CD4-positive, alpha-beta memory T cell (primary cell): ENCODE data around the gene MYH15. TPM values are rescaled to one million over a fixed set of nuclear protein-coding genes. Genes with fewer than 3 reads are reported as not detected.

Experiments used
- CTCF ChIA-PET: fragments of 350-600 bp; sonication (Branson Sonifier 250); formaldehyde crosslinking; loops from one replicate; lab custom pipeline; 2021; ENCODE audit warnings: inconsistent platforms; ENCODE audit not compliant: partially characterized antibody; lab: Charles Lee
- POLR2A ChIA-PET: fragments of 350-600 bp; sonication (Branson Sonifier 250); formaldehyde crosslinking; loops from one replicate; lab custom pipeline; 2021; ENCODE audit not compliant: partially characterized antibody; lab: Charles Lee
- DNase-seq, 5 donors: peaks; one replicate each; pipeline versions ENCODE4 v3.0.0 to v3.0.0-alpha.2; 2020 to 2022; ENCODE audit warnings: mixed read lengths in 1 of 5
- H3K27ac ChIP-seq: one replicate; pipeline ENCODE4 v1.7.0; 2013; ENCODE audit warnings: low read depth, low read length
- H3K27me3 ChIP-seq: 2 replicates; pipeline ENCODE4 v1.7.0; 2013; ENCODE audit warnings: mild to moderate bottlenecking, low read length, moderate library complexity; ENCODE audit not compliant: insufficient read depth
- H3K36me3 ChIP-seq: 2 replicates; pipeline ENCODE4 v1.7.0; 2013; ENCODE audit warnings: mild to moderate bottlenecking, low read length, moderate library complexity; ENCODE audit not compliant: insufficient read depth
- H3K4me1 ChIP-seq: 2 replicates; pipeline ENCODE4 v1.7.0; 2013; ENCODE audit warnings: mild to moderate bottlenecking, low read length, moderate library complexity; ENCODE audit not compliant: insufficient read depth
- H3K4me3 ChIP-seq, 2 donors: one replicate each; pipeline ENCODE4 v1.7.0; 2013; ENCODE audit warnings: low read length in 2 of 2, mild to moderate bottlenecking in 1 of 2
- H3K9me3 ChIP-seq, 2 donors: one replicate each; pipeline ENCODE4 v1.7.0; 2013; ENCODE audit warnings: low read length in 2 of 2, control low read depth in 1 of 2; ENCODE audit not compliant: control insufficient read depth in 1 of 2
- H3K27ac Mint-ChIP-seq, 7 donors: one replicate each; pipeline ENCODE4 v1.8.0; 2020 to 2021; ENCODE audit warnings: mixed read lengths in 7 of 7, mild to moderate bottlenecking in 6 of 7, inconsistent platforms in 3 of 7, moderate library complexity in 3 of 7
- H3K27me3 Mint-ChIP-seq, 2 donors: one replicate each; pipeline ENCODE4 v1.8.0; 2020 to 2021; ENCODE audit warnings: mixed read lengths in 2 of 2
- H3K36me3 Mint-ChIP-seq, 2 donors: one replicate each; pipeline ENCODE4 v1.8.0; 2020 to 2021; ENCODE audit warnings: mixed read lengths in 2 of 2, inconsistent platforms in 1 of 2, mild to moderate bottlenecking in 1 of 2
- H3K4me1 Mint-ChIP-seq, 4 donors: one replicate each; pipeline ENCODE4 v1.8.0; 2020 to 2021; ENCODE audit warnings: mixed read lengths in 4 of 4, mild to moderate bottlenecking in 1 of 4
- H3K4me3 Mint-ChIP-seq, 8 donors: one replicate each; pipeline ENCODE4 v1.8.0; 2020 to 2021; ENCODE audit warnings: mixed read lengths in 8 of 8, mild to moderate bottlenecking in 7 of 8, moderate library complexity in 6 of 8, inconsistent platforms in 3 of 8
- H3K9me3 Mint-ChIP-seq, 8 donors: one replicate each; pipeline ENCODE4 v1.8.0; 2020 to 2021; ENCODE audit warnings: mixed read lengths in 8 of 8, mild to moderate bottlenecking in 5 of 8, inconsistent platforms in 3 of 8, moderate library complexity in 1 of 8
- intact Hi-C: fragments of 100-400 bp; cut with micrococcal nuclease; formaldehyde crosslinking; loops from one replicate; pipeline ENCODE4 v1.15.1; 2023
- polyA plus RNA-seq, 2 donors: library from polyadenylated mRNA; unstranded; fragments of 300-500 nt; fragmentation: Illumina TruSeq; gene quantifications; one replicate each; pipeline ENCODE4 v1.2.3, GENCODE V29; 2021
- total RNA-seq, 2 experiments: library from RNA; stranded (reverse); gene quantifications; one replicate each; pipeline ENCODE4 v1.2.3, GENCODE V29; 2021

The MYH15 gene
- total and polyA plus RNA-seq, 4 experiments from 2014 or later = 0.06 TPM; not detected in 3

- H3K9me3 ChIP-seq = no peaks in the 10 kb centered on the region
- peaks cover 0 to 6% of the 10 kb centered on the region in 2 donors for H3K36me3 Mint-ChIP-seq
- POLR2A ChIA-PET = no interaction called here
- no peak for DNase-seq
- peaks cover 0 to 11% (median 3%) of the 10 kb centered on the region in 8 donors for H3K9me3 Mint-ChIP-seq
- H3K4me3 Mint-ChIP-seq = no peak overlapping the region
- H3K27ac ChIP-seq = no peak overlapping the region
- peaks cover 0 to 5% (median 2%) of the 10 kb centered on the region in 4 donors for H3K4me1 Mint-ChIP-seq
- no peaks in the 10 kb centered on the region for H3K36me3 ChIP-seq
- no peaks in the 10 kb centered on the region for H3K27me3 ChIP-seq
- intact Hi-C loops = no loop called here
- H3K27me3 Mint-ChIP-seq = no peaks in the 10 kb centered on the region
- H3K27ac Mint-ChIP-seq = no peak overlapping the region
- H3K4me3 ChIP-seq = no peak overlapping the region
- CTCF ChIA-PET = interaction anchor here (1.5 kb wide), 1 partner anchor 8 kb away, joined by 3 read pairs; no protein-coding TSS in a partner anchor
- H3K4me1 ChIP-seq = no peaks in the 10 kb centered on the region
Observed at GRCh38 chr3:108346301-108347227, 163.8 kb downstream of the MYH15 start.

- peaks cover 0 to 5% (median 2%) of the 10 kb centered on the region in 4 donors for H3K4me1 Mint-ChIP-seq
- H3K9me3 Mint-ChIP-seq = peaks cover 0 to 11% (median 3%) of the 10 kb centered on the region in 8 donors
- H3K27ac ChIP-seq = no peak overlapping the region
- H3K27me3 Mint-ChIP-seq = no peaks in the 10 kb centered on the region
- H3K9me3 ChIP-seq = no peaks in the 10 kb centered on the region
- ChIA-PET CTCF (interaction anchor here (1.4 to 1.5 kb wide), 2 partner anchors 9 to 418 kb away, joined by 3 read pairs; no protein-coding TSS in a partner anchor), POLR2A (no interaction called here)
- intact Hi-C loops = no loop called here
- no peaks in the 10 kb centered on the region for H3K36me3 ChIP-seq
- no peak overlapping the region for H3K4me3 Mint-ChIP-seq
- DNase-seq = no peak
- no peak overlapping the region for H3K4me3 ChIP-seq
- H3K36me3 Mint-ChIP-seq = peaks cover 0 to 6% of the 10 kb centered on the region in 2 donors
- no peaks in the 10 kb centered on the region for H3K4me1 ChIP-seq
- H3K27ac Mint-ChIP-seq = no peak overlapping the region
- H3K27me3 ChIP-seq = no peaks in the 10 kb centered on the region
Observed at GRCh38 chr3:108345492-108346205, 164.7 kb downstream of the MYH15 start.

GRCh38 chr3:108343491-108343890 is 166.9 kb downstream of the MYH15 start:
- Mint-ChIP-seq H3K27ac (no peak overlapping the region), H3K27me3 (no peaks in the 10 kb centered on the region), H3K9me3 (peaks cover 0 to 11% (median 0%) of the 10 kb centered on the region in 8 donors), H3K4me1 (peaks cover 0 to 5% (median 2%) of the 10 kb centered on the region in 4 donors), H3K4me3 (no peak overlapping the region), H3K36me3 (peaks cover 0 to 6% of the 10 kb centered on the region in 2 donors)
- POLR2A ChIA-PET = no interaction called here
- Histone ChIP-seq H3K27me3 (no peaks in the 10 kb centered on the region), H3K4me3 (no peak overlapping the region), H3K36me3 (no peaks in the 10 kb centered on the region), H3K27ac (no peak overlapping the region), H3K9me3 (no peaks in the 10 kb centered on the region), H3K4me1 (no peaks in the 10 kb centered on the region)
- CTCF ChIA-PET = no interaction called here
- DNase-seq = no peak
- intact Hi-C loops = no loop called here

- no peak for DNase-seq
- no peak overlapping the region for H3K27ac ChIP-seq
- H3K36me3 ChIP-seq = no peaks in the 10 kb centered on the region
- peak overlapping the region in 1 of 7 donors; percentile 12 for H3K27ac Mint-ChIP-seq
- peaks cover 0 to 5% (median 2%) of the 10 kb centered on the region in 4 donors for H3K4me1 Mint-ChIP-seq
- no peaks in the 10 kb centered on the region for H3K27me3 ChIP-seq
- peaks cover 0 to 5% (median 0%) of the 10 kb centered on the region in 8 donors for H3K9me3 Mint-ChIP-seq
- no peaks in the 10 kb centered on the region for H3K4me1 ChIP-seq
- CTCF ChIA-PET = no interaction called here
- H3K4me3 Mint-ChIP-seq = no peak overlapping the region
- H3K9me3 ChIP-seq = no peaks in the 10 kb centered on the region
- H3K36me3 Mint-ChIP-seq = peaks cover 0 to 2% of the 10 kb centered on the region in 2 donors
- POLR2A ChIA-PET = no interaction called here
- intact Hi-C loops = no loop called here
- no peaks in the 10 kb centered on the region for H3K27me3 Mint-ChIP-seq
- H3K4me3 ChIP-seq = no peak overlapping the region
Observed at GRCh38 chr3:108342837-108343486, 167.4 kb downstream of the MYH15 start.

GRCh38 chr3:108341911-108342310 is 168.5 kb downstream of the MYH15 start:
- no peak for DNase-seq
- intact Hi-C loops = no loop called here
- Mint-ChIP-seq H3K36me3 (no peaks in the 10 kb centered on the region), H3K4me1 (peaks cover 0 to 5% (median 2%) of the 10 kb centered on the region in 4 donors), H3K4me3 (no peak overlapping the region), H3K9me3 (no peaks in the 10 kb centered on the region), H3K27ac (no peak overlapping the region), H3K27me3 (no peaks in the 10 kb centered on the region)
- Histone ChIP-seq H3K9me3 (no peaks in the 10 kb centered on the region), H3K4me3 (no peak overlapping the region), H3K27ac (no peak overlapping the region), H3K4me1 (no peaks in the 10 kb centered on the region), H3K36me3 (no peaks in the 10 kb centered on the region), H3K27me3 (no peaks in the 10 kb centered on the region)
- CTCF ChIA-PET = interaction anchor here (1.0 kb wide), 1 partner anchor 10 kb away, joined by 3 read pairs; no protein-coding TSS in a partner anchor
- POLR2A ChIA-PET = no interaction called here

GRCh38 chr3:108338901-108339545 is 171.4 kb downstream of the MYH15 start:
- intact Hi-C loops = no loop called here
- Mint-ChIP-seq H3K9me3 (no peaks in the 10 kb centered on the region), H3K4me3 (no peak overlapping the region), H3K27me3 (no peaks in the 10 kb centered on the region), H3K27ac (no peak overlapping the region), H3K36me3 (no peaks in the 10 kb centered on the region), H3K4me1 (peaks cover 0 to 5% (median 2%) of the 10 kb centered on the region in 4 donors)
- POLR2A ChIA-PET = no interaction called here
- H3K4me3 ChIP-seq = no peak overlapping the region
- no peaks in the 10 kb centered on the region for H3K4me1 ChIP-seq
- no peak for DNase-seq
- H3K27me3 ChIP-seq = no peaks in the 10 kb centered on the region
- no peaks in the 10 kb centered on the region for H3K36me3 ChIP-seq
- no peak overlapping the region for H3K27ac ChIP-seq
- CTCF ChIA-PET = no interaction called here
- no peaks in the 10 kb centered on the region for H3K9me3 ChIP-seq
